Endothelial cell of umbilical vein (primary cell): Measurements from ENCODE around the gene WDR43. TPM values are rescaled to one million over a fixed set of nuclear protein-coding genes. Genes with fewer than 3 reads are reported as not detected.

Source experiments
- BruUV-seq: library from RNA; stranded (reverse); fragments of 400-500 nt; replicated peaks from 2 replicates; lab custom pipeline; 2021; lab: Mats Ljungman, UMichigan
- CTCF ChIA-PET: fragments of 300-600, 350-600 bp; sonication (Branson Sonifier 250); formaldehyde crosslinking; loops from one replicate; lab custom pipeline; 2021; ENCODE audit warnings: antibody characterized with exemption, inconsistent platforms; lab: Charles Lee
- POLR2A ChIA-PET: fragments of 300-600, 350-600 bp; sonication (Branson Sonifier 250); formaldehyde crosslinking; loops from one replicate; lab custom pipeline; 2021; ENCODE audit warnings: antibody characterized with exemption, inconsistent platforms; lab: Charles Lee
- DNase-seq: peaks from one replicate; pipeline ENCODE4 v3.0.0-alpha.2; 2011; ENCODE audit warnings: low read depth, low spot score
- FAIRE-seq: peaks from 2 replicates; lab custom pipeline; 2011; peaks lifted over from hg19 to GRCh38; lab: Jason Lieb, UNC
- H2AFZ ChIP-seq: 2 replicates; pipeline ENCODE4 v1.6.0; 2012; ENCODE audit warnings: low read depth, low read length, control low read depth, inconsistent platforms
- H3K27ac ChIP-seq: 2 replicates; pipeline ENCODE4 v1.5.1; 2011; ENCODE audit warnings: low read depth, mild to moderate bottlenecking, control low read depth, low read length, moderate library complexity; ENCODE audit not compliant: insufficient read depth
- H3K27me3 ChIP-seq, 2 experiments: 2 replicates each; pipeline versions ENCODE4 v1.6.0 to v1.6.1; 2011; ENCODE audit warnings: low read length in 2 of 2, mixed read lengths in 1 of 2; ENCODE audit not compliant: control insufficient read depth in 2 of 2, insufficient read depth in 2 of 2
- H3K36me3 ChIP-seq, 2 experiments: 2 replicates in 1 of 2; 3 replicates in 1 of 2; pipeline ENCODE4 v1.5.1; 2011; ENCODE audit warnings: low read length in 2 of 2, mild to moderate bottlenecking in 1 of 2, moderate library complexity in 1 of 2; ENCODE audit not compliant: control insufficient read depth in 2 of 2, insufficient read depth in 2 of 2; ENCODE audit errors: extremely low read depth in 1 of 2
- H3K4me1 ChIP-seq: 3 replicates; pipeline ENCODE4 v1.5.1; 2011; ENCODE audit warnings: mild to moderate bottlenecking, low read length; ENCODE audit not compliant: control insufficient read depth, insufficient read depth; ENCODE audit errors: extremely low read depth
- H3K4me2 ChIP-seq: 2 replicates; pipeline ENCODE4 v1.6.1; 2011; ENCODE audit warnings: low read length, control low read depth, mixed read lengths; ENCODE audit not compliant: insufficient read depth
- H3K4me3 ChIP-seq, 3 experiments: fragments of 200-600 bp in 1 of 3; sonication (generic), shearing (Covaris generic) in 1 of 3; replicated peaks in 1 of 3; 2 replicates each; pipeline ENCODE4 v1.5.1; 2011 to 2016; ENCODE audit warnings: control low read depth in 3 of 3, low read length in 3 of 3, mild to moderate bottlenecking in 2 of 3, inconsistent platforms in 1 of 3, low read depth in 1 of 3, moderate library complexity in 1 of 3; ENCODE audit not compliant: insufficient read depth in 1 of 3
- H3K79me2 ChIP-seq: 2 replicates; pipeline ENCODE4 v1.6.0; 2012; ENCODE audit warnings: low read length, inconsistent platforms; ENCODE audit not compliant: control insufficient read depth, insufficient read depth
- H3K9ac ChIP-seq: replicated peaks from 2 replicates; pipeline ENCODE3; 2011; ENCODE audit warnings: low read length, control low read depth; ENCODE audit not compliant: insufficient read depth; ENCODE audit errors: extremely low read depth
- H3K9me1 ChIP-seq: replicated peaks from 3 replicates; pipeline ENCODE4 v1.6.0; 2011; ENCODE audit warnings: mild to moderate bottlenecking, low read length; ENCODE audit not compliant: control insufficient read depth, insufficient read depth; ENCODE audit errors: extremely low read depth
- H3K9me3 ChIP-seq: replicated peaks from 2 replicates; pipeline ENCODE4 v1.5.1; 2012; ENCODE audit warnings: low read length, inconsistent platforms; ENCODE audit not compliant: control insufficient read depth, insufficient read depth
- H4K20me1 ChIP-seq: replicated peaks from 2 replicates; pipeline ENCODE3; 2011; ENCODE audit warnings: mild to moderate bottlenecking, low read length; ENCODE audit not compliant: control insufficient read depth, insufficient read depth; ENCODE audit errors: extremely low read depth
- CTCF ChIP-seq, 2 donors: IDR thresholded peaks; 1 replicate in 1 of 2; 2 replicates in 1 of 2; pipeline ENCODE4 v1.5.1; 2011; ENCODE audit warnings: low read length in 2 of 2, mild to moderate bottlenecking in 2 of 2, moderate library complexity in 2 of 2, control low read depth in 1 of 2, inconsistent platforms in 1 of 2, low read depth in 1 of 2; ENCODE audit not compliant: insufficient read depth in 1 of 2; ENCODE audit errors: extremely low read depth in 1 of 2
- EZH2 ChIP-seq: IDR thresholded peaks from 2 replicates; pipeline ENCODE4 v1.6.1; 2012; ENCODE audit warnings: borderline replicate concordance, low read depth, mild to moderate bottlenecking, moderate library complexity, low read length, inconsistent platforms; ENCODE audit not compliant: severe bottlenecking
- FOS ChIP-seq: IDR thresholded peaks from 2 replicates; pipeline ENCODE4 v1.6.1; 2011; ENCODE audit warnings: mild to moderate bottlenecking, low read length, moderate library complexity, borderline replicate concordance; ENCODE audit not compliant: insufficient read depth
- GATA2 ChIP-seq: IDR thresholded peaks from 2 replicates; pipeline ENCODE4 v1.7.0; 2011; ENCODE audit warnings: low read depth, mild to moderate bottlenecking, moderate library complexity, mixed read lengths, low read length; ENCODE audit not compliant: insufficient read length, insufficient read depth
- JUN ChIP-seq: IDR thresholded peaks from 2 replicates; pipeline ENCODE4 v1.6.1; 2011; ENCODE audit warnings: borderline replicate concordance, low read depth; ENCODE audit not compliant: insufficient read length, insufficient read depth
- MAX ChIP-seq: IDR thresholded peaks from 2 replicates; pipeline ENCODE4 v1.6.1; 2011; ENCODE audit not compliant: insufficient read depth, insufficient read length
- MYC ChIP-seq: IDR thresholded peaks from one replicate; pipeline ENCODE4 v1.6.1; 2011; ENCODE audit warnings: mild to moderate bottlenecking, low read depth, low read length
- POLR2A ChIP-seq: IDR thresholded peaks from 2 replicates; pipeline ENCODE4 v1.6.1; 2012; ENCODE audit warnings: low read depth, mild to moderate bottlenecking, control low read depth, low read length
- POLR2AphosphoS5 ChIP-seq: IDR thresholded peaks from 2 replicates; pipeline ENCODE4 v1.6.1; 2012; ENCODE audit warnings: low read depth, mild to moderate bottlenecking, control low read depth, low read length, moderate library complexity; ENCODE audit not compliant: insufficient read depth
- dilution Hi-C: fragments of 300-500 bp; cut with MboI; formaldehyde crosslinking; loops from one replicate; pipeline ENCODE4 v1.15.0; 2019; ENCODE audit warnings: low sequenced_read_pairs; ENCODE audit not compliant: extremely low pct_ligation_motif_present
- intact Hi-C: fragments of 100-400 bp; cut with micrococcal nuclease; formaldehyde crosslinking; loops from one replicate; pipeline ENCODE4 v1.10.0; 2022
- polyA plus RNA-seq, 4 experiments: library from polyadenylated mRNA; depleted of rRNA in 3 of 4; stranded (reverse) in 3 of 4; unstranded in 1 of 4; fragments of >200 nt; gene quantifications; 2 replicates each; pipeline versions ENCODE4 v1.2.1 to v1.2.3, GENCODE V29; 2011 to 2012; ENCODE audit warnings: missing spikeins in 1 of 4
- total RNA-seq: library from RNA; stranded (reverse); gene quantifications from 2 replicates; pipeline ENCODE4 v1.2.3, GENCODE V29; 2021

WDR43 gene
- total and polyA plus RNA-seq, 2 donors (not counting 3 experiments of a cell fraction or from before 2014, with no cell fraction given) = 23.7 to 60.6 TPM

DNA sequence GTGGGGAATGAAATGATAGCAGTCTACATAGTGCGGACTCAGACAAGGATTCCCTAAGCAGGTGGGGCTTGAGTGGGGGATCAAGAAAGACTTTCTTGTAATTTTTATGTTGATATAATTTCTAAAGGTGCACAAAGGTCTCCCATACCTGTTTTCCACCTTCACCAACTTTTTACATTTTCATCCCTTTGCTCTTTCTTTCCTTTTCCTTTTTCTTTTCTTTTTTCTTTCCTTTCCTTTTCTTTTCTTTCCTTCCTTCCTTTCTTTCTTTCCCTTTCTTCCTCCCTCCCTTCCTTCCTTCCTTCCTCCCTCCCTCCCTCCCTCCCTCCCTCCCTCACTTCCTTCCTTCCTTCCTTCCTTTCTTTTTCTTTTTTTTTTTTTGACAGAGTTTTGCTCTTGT, 14.3 kb upstream of the WDR43 start:
- no peak for DNase-seq
- no peak for FAIRE-seq
- H2AFZ ChIP-seq = no peak overlapping the region
- POLR2A ChIA-PET = no interaction called here
- dilution Hi-C loops = no loop called here
- intact Hi-C loops = no loop called here
- H3K9me3 ChIP-seq = no peaks in the 10 kb centered on the region
- no peak overlapping the region for H3K4me3 ChIP-seq
- no peaks in the 10 kb centered on the region for H3K9me1 ChIP-seq
- H3K9ac ChIP-seq = no peak overlapping the region
- BruUV-seq = no TSS peak
- H3K4me2 ChIP-seq = no peak overlapping the region
- H3K27me3 ChIP-seq = peaks cover 8 to 11% of the 10 kb centered on the region in 2 experiments
- H3K36me3 ChIP-seq = no peaks in the 10 kb centered on the region
- no peaks in the 10 kb centered on the region for H3K79me2 ChIP-seq
- H3K4me1 ChIP-seq = no peaks in the 10 kb centered on the region
- no peak for TF ChIP-seq CTCF (IDR thresholded peaks at IDR 0.05; ENCODE audit: extremely low read depth in 1 of 2, insufficient read depth in 1 of 2, low read depth in 1 of 2, low read length in 2 of 2)
- H4K20me1 ChIP-seq = no peaks in the 10 kb centered on the region
- H3K27ac ChIP-seq = no peak overlapping the region
- CTCF ChIA-PET = no interaction called here

DNA sequence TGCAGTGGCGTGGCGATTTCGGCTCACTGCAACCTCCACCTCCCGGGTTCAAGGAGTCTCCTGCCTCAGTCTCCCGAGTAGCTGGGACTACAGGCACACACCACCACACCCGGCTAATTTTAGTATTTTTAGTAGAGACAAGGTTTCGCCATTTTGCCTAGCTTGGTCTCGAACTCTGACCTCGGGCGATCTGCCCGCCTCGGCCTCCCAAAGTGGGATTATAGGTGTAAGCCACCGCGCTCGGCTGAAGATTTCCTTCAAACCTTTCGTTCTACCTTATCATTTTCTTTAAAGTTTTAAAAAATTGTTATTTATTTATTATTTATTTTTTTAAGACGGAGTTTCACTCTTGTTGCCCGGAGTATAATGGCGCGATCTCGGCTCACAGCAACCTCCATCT, 979 bp upstream of the WDR43 start:
- Histone ChIP-seq H3K4me1 (peaks cover 22% of the 10 kb centered on the region), H4K20me1 (peaks cover 16% of the 10 kb centered on the region), H3K9me3 (no peaks in the 10 kb centered on the region), H3K27ac (no peak overlapping the region), H3K4me2 (no peak overlapping the region), H3K79me2 (peaks cover 40% of the 10 kb centered on the region), H3K9me1 (no peaks in the 10 kb centered on the region), H2AFZ (no peak overlapping the region), H3K4me3 (no peak overlapping the region), H3K27me3 (no peaks in the 10 kb centered on the region), H3K36me3 (no peaks in the 10 kb centered on the region), H3K9ac (no peak overlapping the region)
- DNase-seq (no peak), FAIRE-seq (no peak)
- CTCF ChIA-PET = interaction anchor here (1.3 to 1.6 kb wide), 2 partner anchors 73 to 326 kb away, joined by 3 to 4 read pairs; no protein-coding TSS in a partner anchor
- POLR2A ChIA-PET = no interaction called here
- dilution Hi-C loops (no loop called here), intact Hi-C loops (no loop called here)
- TF ChIP-seq CTCF (IDR thresholded peaks at IDR 0.05; ENCODE audit: extremely low read depth in 1 of 2, insufficient read depth in 1 of 2, low read depth in 1 of 2, low read length in 2 of 2) (no peak), MAX (no peak), FOS (no peak), POLR2A (no peak), JUN (no peak), EZH2 (no peak), MYC (no peak), GATA2 (no peak), POLR2AphosphoS5 (no peak)
- no TSS peak for BruUV-seq
